H9 (cell line): ENCODE results near the gene RRP15. TPM values are rescaled to one million over a fixed set of nuclear protein-coding genes. Genes with fewer than 3 reads are reported as not detected.

Experiments used
- DNase-seq: peaks from one replicate; pipeline ENCODE4 v3.0.0-alpha.2; 2017
- H2AFZ ChIP-seq: one replicate; pipeline ENCODE4 v1.6.1; 2013; ENCODE audit warnings: mild to moderate bottlenecking, low read length, control low read depth, moderate library complexity
- H2AK5ac ChIP-seq: 2 replicates; pipeline ENCODE4 v1.6.1; 2013; ENCODE audit warnings: low read length, control low read depth, mixed read lengths; ENCODE audit not compliant: insufficient read length
- H2BK120ac ChIP-seq: one replicate; pipeline ENCODE4 v1.6.1; 2013; ENCODE audit warnings: low read depth, mild to moderate bottlenecking, low read length, control low read depth, inconsistent platforms; ENCODE audit not compliant: poor library complexity, severe bottlenecking
- H2BK12ac ChIP-seq: 2 replicates; pipeline ENCODE4 v1.6.1; 2013; ENCODE audit warnings: low read length, control low read depth, mixed read lengths, low read depth; ENCODE audit not compliant: insufficient read length
- H2BK15ac ChIP-seq: 2 replicates; pipeline ENCODE4 v1.6.1; 2013; ENCODE audit warnings: low read depth, low read length, control low read depth
- H2BK20ac ChIP-seq: one replicate; pipeline ENCODE4 v1.6.1; 2013; ENCODE audit warnings: low read depth, mild to moderate bottlenecking, low read length, control low read depth, inconsistent platforms; ENCODE audit not compliant: poor library complexity, severe bottlenecking
- H2BK5ac ChIP-seq: 2 replicates; pipeline ENCODE4 v1.6.1; 2013; ENCODE audit warnings: low read length, control low read depth, mixed read lengths; ENCODE audit not compliant: insufficient read length
- H3K14ac ChIP-seq: 2 replicates; pipeline ENCODE4 v1.6.1; 2013; ENCODE audit warnings: low read length, control low read depth; ENCODE audit not compliant: insufficient read depth
- H3K18ac ChIP-seq: 2 replicates; pipeline ENCODE4 v1.6.1; 2013; ENCODE audit warnings: low read depth, mild to moderate bottlenecking, mixed read lengths, low read length, control low read depth; ENCODE audit not compliant: insufficient read length
- H3K23ac ChIP-seq: 2 replicates; pipeline ENCODE4 v1.6.1; 2013; ENCODE audit warnings: low read length, control low read depth, mixed read lengths, low read depth; ENCODE audit not compliant: insufficient read length
- H3K23me2 ChIP-seq: 2 replicates; pipeline ENCODE4 v1.6.1; 2013; ENCODE audit warnings: low read depth, mild to moderate bottlenecking, mixed read lengths, low read length, control low read depth; ENCODE audit not compliant: insufficient read length, poor library complexity, severe bottlenecking
- H3K27ac ChIP-seq: 2 replicates; pipeline ENCODE4 v1.5.1; 2013; ENCODE audit warnings: low read length, control low read depth, mixed read lengths, low read depth; ENCODE audit not compliant: insufficient read length
- H3K27me3 ChIP-seq: 2 replicates; pipeline ENCODE4 v1.6.1; 2013; ENCODE audit warnings: low read length, control low read depth, inconsistent platforms; ENCODE audit not compliant: insufficient read depth
- H3K4ac ChIP-seq: 2 replicates; pipeline ENCODE4 v1.6.1; 2013; ENCODE audit warnings: low read depth, mild to moderate bottlenecking, control low read depth, inconsistent platforms, low read length, moderate library complexity
- H3K4me1 ChIP-seq: 2 replicates; pipeline ENCODE4 v1.6.1; 2013; ENCODE audit warnings: low read length, control low read depth, inconsistent platforms; ENCODE audit not compliant: insufficient read depth
- H3K4me2 ChIP-seq: 2 replicates; pipeline ENCODE4 v1.6.1; 2013; ENCODE audit warnings: low read length, control low read depth, mixed read lengths; ENCODE audit not compliant: insufficient read length, insufficient read depth
- H3K56ac ChIP-seq: 2 replicates; pipeline ENCODE4 v1.6.1; 2013; ENCODE audit warnings: low read depth, mild to moderate bottlenecking, mixed read lengths, low read length, control low read depth; ENCODE audit not compliant: insufficient read length
- H3K79me1 ChIP-seq: 2 replicates; pipeline ENCODE4 v1.6.1; 2013; ENCODE audit warnings: low read depth, mild to moderate bottlenecking, moderate library complexity, low read length, control low read depth, inconsistent platforms; ENCODE audit not compliant: insufficient read depth, poor library complexity, severe bottlenecking
- H3K79me2 ChIP-seq: 2 replicates; pipeline ENCODE4 v1.6.1; 2013; ENCODE audit warnings: low read length, control low read depth, inconsistent platforms; ENCODE audit not compliant: insufficient read depth
- H3K9ac ChIP-seq: 2 replicates; pipeline ENCODE4 v1.6.1; 2013; ENCODE audit warnings: low read length, control low read depth, mixed read lengths; ENCODE audit not compliant: insufficient read length; ENCODE audit errors: extremely low read depth
- H3K9me3 ChIP-seq: one replicate; pipeline ENCODE4 v1.6.1; 2013; ENCODE audit warnings: low read depth, low read length, inconsistent platforms; ENCODE audit not compliant: control insufficient read depth
- H3T11ph ChIP-seq: one replicate; pipeline ENCODE4 v1.6.1; 2013; ENCODE audit warnings: mild to moderate bottlenecking, low read length, control low read depth, inconsistent platforms
- H4K20me1 ChIP-seq: one replicate; pipeline ENCODE4 v1.6.1; 2013; ENCODE audit not compliant: control insufficient read depth, insufficient read length, insufficient read depth
- H4K5ac ChIP-seq: 2 replicates; pipeline ENCODE4 v1.6.1; 2013; ENCODE audit warnings: low read depth, mild to moderate bottlenecking, mixed read lengths, low read length, control low read depth; ENCODE audit not compliant: insufficient read length
- H4K8ac ChIP-seq: replicated peaks from 2 replicates; pipeline ENCODE4 v1.6.1; 2013; ENCODE audit warnings: low read length, control low read depth, mixed read lengths, low read depth; ENCODE audit not compliant: insufficient read length
- H4K91ac ChIP-seq: 2 replicates; pipeline ENCODE4 v1.6.1; 2013; ENCODE audit warnings: low read depth, mild to moderate bottlenecking, moderate library complexity, mixed read lengths, low read length, control low read depth; ENCODE audit not compliant: insufficient read length
- H3K27ac Mint-ChIP-seq, 3 experiments: 2 replicates in 2 of 3; 3 replicates in 1 of 3; pipeline ENCODE4 v1.8.0; 2020 to 2021; ENCODE audit warnings: mixed read lengths in 3 of 3, mild to moderate bottlenecking in 1 of 3, moderate library complexity in 1 of 3
- H3K27me3 Mint-ChIP-seq: 2 replicates; pipeline ENCODE4 v1.8.0; 2021; ENCODE audit warnings: low read depth, mild to moderate bottlenecking, moderate library complexity, mixed read lengths
- H3K36me3 Mint-ChIP-seq, 3 experiments: 2 replicates in 2 of 3; 3 replicates in 1 of 3; pipeline ENCODE4 v1.8.0; 2020 to 2021; ENCODE audit warnings: low read depth in 3 of 3, mixed read lengths in 3 of 3; ENCODE audit not compliant: insufficient read depth in 1 of 3
- H3K4me1 Mint-ChIP-seq, 2 experiments: 2 replicates each; pipeline ENCODE4 v1.8.0; 2020; ENCODE audit warnings: mixed read lengths in 2 of 2
- H3K4me3 Mint-ChIP-seq, 2 experiments: 2 replicates in 1 of 2; 3 replicates in 1 of 2; pipeline ENCODE4 v1.8.0; 2020 to 2021; ENCODE audit warnings: mild to moderate bottlenecking in 2 of 2, mixed read lengths in 2 of 2, moderate library complexity in 1 of 2
- H3K9me3 Mint-ChIP-seq, 2 experiments: 2 replicates in 1 of 2; 3 replicates in 1 of 2; pipeline ENCODE4 v1.8.0; 2020; ENCODE audit warnings: mild to moderate bottlenecking in 2 of 2, mixed read lengths in 2 of 2, moderate library complexity in 1 of 2
- WGBS: extraction: QIAGEN DNeasy Blood & Tissue Kit; methylation state at CpG from one replicate; pipeline ENCODE4 v1.1.7; 2013; ENCODE audit warnings: missing lambda C conversion rate, low lambda C conversion rate, mixed read lengths; ENCODE audit not compliant: insufficient read length; ENCODE audit errors: extremely low coverage; 5-methylcytosine and 5-hydroxymethylcytosine counted together
- total RNA-seq: library from RNA; stranded (reverse); gene quantifications from 2 replicates; pipeline ENCODE4 v1.2.1, GENCODE V29; 2021
- TF ChIP-seq, protein P1 (sequence below): fragments of 200-600 bp; sonication (generic); conservative IDR thresholded peaks from 3 replicates; pipeline ENCODE4 v1.8.0; 2021; ENCODE audit warnings: antibody characterized with exemption, mild to moderate bottlenecking

Gene RRP15
- total RNA-seq, 1 experiment from 2014 or later = 48.7 TPM

DNA sequence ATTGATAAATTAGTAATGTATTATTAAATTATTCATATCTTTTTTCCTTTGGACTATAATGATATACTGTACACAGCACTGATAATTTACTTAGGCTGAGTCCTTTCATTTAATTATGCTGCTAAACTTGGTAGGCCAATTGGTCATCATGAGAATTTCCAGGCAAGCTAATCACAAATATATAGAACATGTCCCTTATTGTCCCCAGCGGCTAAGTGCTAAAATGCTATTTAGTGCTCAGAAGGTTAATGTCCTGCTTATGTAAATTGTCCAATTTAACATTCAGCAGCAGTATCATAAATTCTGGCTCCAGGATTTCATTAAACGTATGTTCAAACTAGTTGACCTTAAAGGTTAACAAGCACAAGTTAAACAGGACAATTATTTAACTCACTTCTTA is 30.0 kb upstream of the RRP15 start:
- Mint-ChIP-seq H3K36me3 (no peaks in the 10 kb centered on the region), H3K27ac (no peak overlapping the region), H3K4me3 (no peak overlapping the region), H3K9me3 (no peaks in the 10 kb centered on the region), H3K4me1 (peaks cover 13 to 15% of the 10 kb centered on the region in 2 experiments), H3K27me3 (no peaks in the 10 kb centered on the region)
- Histone ChIP-seq H3K18ac (no peak overlapping the region), H3T11ph (no peak overlapping the region), H3K23ac (no peak overlapping the region), H2AFZ (no peak overlapping the region), H3K23me2 (no peaks in the 10 kb centered on the region), H3K27ac (no peak overlapping the region), H2BK15ac (no peak overlapping the region), H3K4ac (no peak overlapping the region), H2BK5ac (no peak overlapping the region), H3K4me1 (no peaks in the 10 kb centered on the region), H3K56ac (no peak overlapping the region), H2AK5ac (no peak overlapping the region), H4K91ac (no peak overlapping the region), H2BK120ac (no peak overlapping the region), H3K79me1 (no peaks in the 10 kb centered on the region), H3K9me3 (no peaks in the 10 kb centered on the region), H4K8ac (no peak overlapping the region), H2BK12ac (no peak overlapping the region), H2BK20ac (no peak overlapping the region), H3K14ac (no peak overlapping the region), H3K79me2 (no peaks in the 10 kb centered on the region), H3K9ac (no peak overlapping the region), H3K27me3 (no peaks in the 10 kb centered on the region), H4K5ac (no peak overlapping the region), H3K4me2 (no peak overlapping the region), H4K20me1 (no peaks in the 10 kb centered on the region)
- WGBS = no CpG with 5 or more reads among the region's 2 CpGs
- TF ChIP-seq, protein P1, sequence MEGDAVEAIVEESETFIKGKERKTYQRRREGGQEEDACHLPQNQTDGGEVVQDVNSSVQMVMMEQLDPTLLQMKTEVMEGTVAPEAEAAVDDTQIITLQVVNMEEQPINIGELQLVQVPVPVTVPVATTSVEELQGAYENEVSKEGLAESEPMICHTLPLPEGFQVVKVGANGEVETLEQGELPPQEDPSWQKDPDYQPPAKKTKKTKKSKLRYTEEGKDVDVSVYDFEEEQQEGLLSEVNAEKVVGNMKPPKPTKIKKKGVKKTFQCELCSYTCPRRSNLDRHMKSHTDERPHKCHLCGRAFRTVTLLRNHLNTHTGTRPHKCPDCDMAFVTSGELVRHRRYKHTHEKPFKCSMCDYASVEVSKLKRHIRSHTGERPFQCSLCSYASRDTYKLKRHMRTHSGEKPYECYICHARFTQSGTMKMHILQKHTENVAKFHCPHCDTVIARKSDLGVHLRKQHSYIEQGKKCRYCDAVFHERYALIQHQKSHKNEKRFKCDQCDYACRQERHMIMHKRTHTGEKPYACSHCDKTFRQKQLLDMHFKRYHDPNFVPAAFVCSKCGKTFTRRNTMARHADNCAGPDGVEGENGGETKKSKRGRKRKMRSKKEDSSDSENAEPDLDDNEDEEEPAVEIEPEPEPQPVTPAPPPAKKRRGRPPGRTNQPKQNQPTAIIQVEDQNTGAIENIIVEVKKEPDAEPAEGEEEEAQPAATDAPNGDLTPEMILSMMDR = no peak
- DNase-seq = no peak
